GM06990 (cell line): ENCODE data around the gene SLC15A5.

Experiments used
- DNase-seq: peaks from one replicate; pipeline ENCODE4 v3.0.0-alpha.2; 2011; ENCODE audit not compliant: insufficient read length; ENCODE audit errors: extremely low read depth
- H3K27me3 ChIP-seq: replicated peaks from 2 replicates; pipeline ENCODE4 v1.6.0; 2011; ENCODE audit warnings: low read length; ENCODE audit not compliant: control insufficient read depth, insufficient read depth
- H3K36me3 ChIP-seq: 2 replicates; pipeline ENCODE4 v1.5.1; 2011; ENCODE audit warnings: low read length; ENCODE audit not compliant: control insufficient read depth, insufficient read depth
- H3K4me3 ChIP-seq: replicated peaks from 2 replicates; pipeline ENCODE4 v1.5.1; 2011; ENCODE audit warnings: low read depth, mild to moderate bottlenecking, control low read depth, low read length
- TF ChIP-seq, protein P1 (sequence below): IDR thresholded peaks from 2 replicates; pipeline ENCODE4 v1.5.1; 2011; ENCODE audit warnings: low read length, control low read depth, mild to moderate bottlenecking, inconsistent platforms; ENCODE audit not compliant: insufficient read depth, poor library complexity, severe bottlenecking

The SLC15A5 gene

DNA sequence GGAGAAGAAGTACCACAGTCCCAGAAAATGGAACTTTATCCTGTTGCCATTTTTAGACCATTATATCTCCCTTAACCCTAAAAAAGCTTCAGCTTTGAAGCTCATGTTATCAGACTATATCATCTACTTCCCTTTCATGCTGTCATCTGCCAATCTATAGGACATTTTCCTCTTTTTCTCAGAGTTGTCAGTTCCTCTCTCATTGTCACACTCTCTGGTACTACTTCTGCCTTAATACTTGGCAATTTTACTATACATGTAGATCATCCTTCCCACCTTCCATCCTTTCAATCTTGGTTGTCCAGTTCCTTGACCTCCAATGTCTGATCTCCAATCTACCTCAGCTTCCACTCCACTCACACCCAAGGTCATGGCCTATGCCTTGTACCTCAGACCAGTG, 57.4 kb downstream of the SLC15A5 start:
- no peak for DNase-seq
- Histone ChIP-seq H3K27me3 (no peaks in the 10 kb centered on the region), H3K4me3 (no peak overlapping the region), H3K36me3 (no peaks in the 10 kb centered on the region)
- TF ChIP-seq, protein P1, sequence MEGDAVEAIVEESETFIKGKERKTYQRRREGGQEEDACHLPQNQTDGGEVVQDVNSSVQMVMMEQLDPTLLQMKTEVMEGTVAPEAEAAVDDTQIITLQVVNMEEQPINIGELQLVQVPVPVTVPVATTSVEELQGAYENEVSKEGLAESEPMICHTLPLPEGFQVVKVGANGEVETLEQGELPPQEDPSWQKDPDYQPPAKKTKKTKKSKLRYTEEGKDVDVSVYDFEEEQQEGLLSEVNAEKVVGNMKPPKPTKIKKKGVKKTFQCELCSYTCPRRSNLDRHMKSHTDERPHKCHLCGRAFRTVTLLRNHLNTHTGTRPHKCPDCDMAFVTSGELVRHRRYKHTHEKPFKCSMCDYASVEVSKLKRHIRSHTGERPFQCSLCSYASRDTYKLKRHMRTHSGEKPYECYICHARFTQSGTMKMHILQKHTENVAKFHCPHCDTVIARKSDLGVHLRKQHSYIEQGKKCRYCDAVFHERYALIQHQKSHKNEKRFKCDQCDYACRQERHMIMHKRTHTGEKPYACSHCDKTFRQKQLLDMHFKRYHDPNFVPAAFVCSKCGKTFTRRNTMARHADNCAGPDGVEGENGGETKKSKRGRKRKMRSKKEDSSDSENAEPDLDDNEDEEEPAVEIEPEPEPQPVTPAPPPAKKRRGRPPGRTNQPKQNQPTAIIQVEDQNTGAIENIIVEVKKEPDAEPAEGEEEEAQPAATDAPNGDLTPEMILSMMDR: no peak

DNA sequence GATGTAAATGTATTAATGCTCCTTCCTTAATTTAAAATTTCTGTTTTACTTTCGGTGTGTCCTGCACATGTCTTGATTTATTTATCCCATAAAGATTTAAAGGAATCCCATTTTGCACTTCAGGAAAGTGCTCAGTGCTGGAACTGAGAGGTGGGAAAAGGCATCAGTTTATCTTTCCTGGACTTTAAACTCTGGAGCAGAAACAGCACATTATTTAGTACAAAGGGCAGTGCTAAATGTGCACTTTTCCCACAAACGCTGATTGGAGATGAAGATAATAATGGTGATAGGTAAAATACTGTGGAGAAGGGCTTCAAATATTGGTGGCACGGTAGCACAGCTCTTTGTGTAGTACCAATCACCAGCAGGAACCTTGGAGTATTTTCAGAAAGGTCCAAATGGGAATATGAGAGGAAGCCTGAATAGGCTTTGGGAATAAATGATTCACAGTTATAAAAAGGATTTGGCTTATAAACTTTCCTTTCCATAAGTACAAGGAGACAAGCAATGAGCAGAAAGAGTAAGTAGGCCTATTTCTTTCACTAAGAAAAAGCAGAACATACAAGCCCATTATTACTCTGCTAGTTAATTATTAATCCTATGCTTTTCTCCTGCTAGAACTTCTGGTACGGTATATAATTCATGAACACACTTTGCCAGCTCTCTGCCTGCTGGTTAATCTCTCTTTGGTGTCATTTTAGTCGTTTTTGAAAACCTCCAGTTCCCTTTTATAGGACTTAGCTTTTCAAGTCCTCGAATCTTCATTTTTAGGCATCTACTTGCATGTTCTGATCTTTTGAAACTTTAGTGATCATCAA, 58.3 kb downstream of the SLC15A5 start:
- Histone ChIP-seq H3K4me3 (no peak overlapping the region), H3K36me3 (no peaks in the 10 kb centered on the region), H3K27me3 (no peaks in the 10 kb centered on the region)
- no peak for DNase-seq
- TF ChIP-seq, protein P1: no peak

DNA sequence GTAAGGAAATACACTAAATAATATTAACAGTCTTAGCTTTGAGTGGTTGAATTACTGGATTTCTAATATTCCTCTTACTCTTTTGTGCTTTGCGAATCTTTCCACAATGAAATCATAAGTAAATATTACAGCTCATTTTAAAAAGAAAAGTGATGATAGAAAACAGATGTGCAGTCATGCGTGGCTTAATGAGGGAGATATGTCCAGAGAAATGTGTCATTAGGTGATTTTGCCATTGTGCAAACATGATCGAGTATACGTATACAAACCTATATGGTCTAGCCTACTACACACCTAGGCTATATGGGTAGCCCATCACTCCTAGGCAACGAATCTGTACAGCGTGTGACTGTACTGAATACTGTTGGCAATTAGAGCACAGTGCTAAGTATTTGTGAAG, 59.3 kb downstream of the SLC15A5 start:
- H3K36me3 ChIP-seq: no peaks in the 10 kb centered on the region
- DNase-seq: no peak
- TF ChIP-seq, protein P1: no peak
- H3K27me3 ChIP-seq: no peaks in the 10 kb centered on the region
- no peak overlapping the region for H3K4me3 ChIP-seq

DNA sequence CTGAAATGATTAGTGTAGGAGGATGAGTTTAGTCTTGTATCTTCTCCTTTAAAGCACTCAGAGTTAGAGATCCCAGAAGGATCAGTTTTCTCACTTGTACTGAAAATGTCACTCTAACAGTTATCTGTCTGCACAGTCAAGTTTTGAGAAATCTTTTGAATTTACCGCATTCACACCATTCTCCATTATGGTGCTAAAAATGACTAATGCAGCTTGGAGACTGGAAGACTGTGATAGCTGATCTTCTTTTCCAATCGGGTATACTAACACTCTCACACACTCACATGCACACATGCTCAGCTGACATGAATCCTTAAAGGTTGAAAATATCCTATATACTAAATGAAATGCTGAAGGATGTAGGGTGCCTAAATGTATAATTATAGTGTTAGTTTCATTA, 65.8 kb downstream of the SLC15A5 start:
- H3K4me3 ChIP-seq: no peak overlapping the region
- TF ChIP-seq, protein P1: no peak
- no peaks in the 10 kb centered on the region for H3K36me3 ChIP-seq
- no peaks in the 10 kb centered on the region for H3K27me3 ChIP-seq
- no peak for DNase-seq

DNA sequence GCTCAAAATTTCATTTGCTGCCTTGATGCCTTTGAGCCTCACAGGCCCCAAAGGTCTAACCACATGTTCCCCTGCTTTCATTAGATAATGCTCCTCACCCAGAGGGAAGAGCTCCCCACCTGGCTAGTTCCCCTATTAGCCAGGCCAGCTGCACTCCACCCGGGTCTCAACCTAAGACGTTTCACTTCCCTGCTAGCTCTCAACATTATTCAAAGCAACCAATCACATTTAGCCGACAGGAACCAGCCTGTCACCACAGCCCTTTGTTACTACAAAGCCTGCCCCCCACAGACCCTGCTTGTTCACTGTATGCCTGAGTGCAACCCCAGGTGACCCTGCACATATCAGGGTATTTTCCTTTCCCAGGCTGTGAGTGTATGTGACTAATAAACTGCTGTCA, 78.6 kb downstream of the SLC15A5 start:
- Histone ChIP-seq H3K4me3 (no peak overlapping the region), H3K36me3 (no peaks in the 10 kb centered on the region), H3K27me3 (no peaks in the 10 kb centered on the region)
- TF ChIP-seq, protein P1: no peak
- DNase-seq: peak; percentile 29
